Tibial artery (tissue), 4 donors: ENCODE measurements around the gene C1orf226.

Experiments used
- DNase-seq, 2 donors: peaks; one replicate each; pipeline ENCODE4 v3.0.0-alpha.2; 2019
- H3K27ac ChIP-seq, 2 donors: fragments of 200-600 bp; sonication (generic) in 1 of 2; 1 replicate in 1 of 2; 2 replicates in 1 of 2; pipeline ENCODE4 v1.5.1; 2018 to 2019; ENCODE audit warnings: mild to moderate bottlenecking in 1 of 2
- H3K27me3 ChIP-seq, 2 donors: fragments of 200-600 bp; sonication (generic) in 1 of 2; one replicate each; pipeline versions ENCODE4 v1.5.1 to v1.6.0; 2016 to 2019
- H3K36me3 ChIP-seq, 3 donors: fragments of 200-600 bp; sonication (generic) in 2 of 3; one replicate each; pipeline ENCODE4 v1.5.1; 2016 to 2019; ENCODE audit warnings: mild to moderate bottlenecking in 2 of 3
- H3K4me1 ChIP-seq, 4 donors: fragments of 200-600 bp; sonication (generic) in 2 of 4; 1 replicate in 3 of 4; 2 replicates in 1 of 4; pipeline ENCODE4 v1.5.1; 2016 to 2019
- H3K4me3 ChIP-seq, 2 donors: fragments of 200-600 bp; sonication (generic) in 1 of 2; 1 replicate in 1 of 2; 2 replicates in 1 of 2; pipeline ENCODE4 v1.5.1; 2018 to 2019; ENCODE audit warnings: mild to moderate bottlenecking in 2 of 2
- H3K9me3 ChIP-seq, 3 donors: fragments of 200-600 bp; sonication (generic) in 1 of 3; one replicate each; pipeline ENCODE4 v1.5.1; 2016 to 2019
- intact Hi-C: fragments of 100-400 bp; cut with DNase I; formaldehyde crosslinking; loops from one replicate; pipeline ENCODE4 v1.15.0; 2023; ENCODE audit warnings: low total_unique reads
- TF ChIP-seq, protein P1 (sequence below), 2 experiments: fragments of 200-600 bp in 1 of 2; fragments of 450-650 bp in 1 of 2; IDR thresholded peaks; one replicate each; pipeline ENCODE4 v1.5.1; 2017 to 2019; ENCODE audit warnings: antibody characterized with exemption in 2 of 2, mild to moderate bottlenecking in 1 of 2, moderate library complexity in 1 of 2

C1orf226 gene

DNA sequence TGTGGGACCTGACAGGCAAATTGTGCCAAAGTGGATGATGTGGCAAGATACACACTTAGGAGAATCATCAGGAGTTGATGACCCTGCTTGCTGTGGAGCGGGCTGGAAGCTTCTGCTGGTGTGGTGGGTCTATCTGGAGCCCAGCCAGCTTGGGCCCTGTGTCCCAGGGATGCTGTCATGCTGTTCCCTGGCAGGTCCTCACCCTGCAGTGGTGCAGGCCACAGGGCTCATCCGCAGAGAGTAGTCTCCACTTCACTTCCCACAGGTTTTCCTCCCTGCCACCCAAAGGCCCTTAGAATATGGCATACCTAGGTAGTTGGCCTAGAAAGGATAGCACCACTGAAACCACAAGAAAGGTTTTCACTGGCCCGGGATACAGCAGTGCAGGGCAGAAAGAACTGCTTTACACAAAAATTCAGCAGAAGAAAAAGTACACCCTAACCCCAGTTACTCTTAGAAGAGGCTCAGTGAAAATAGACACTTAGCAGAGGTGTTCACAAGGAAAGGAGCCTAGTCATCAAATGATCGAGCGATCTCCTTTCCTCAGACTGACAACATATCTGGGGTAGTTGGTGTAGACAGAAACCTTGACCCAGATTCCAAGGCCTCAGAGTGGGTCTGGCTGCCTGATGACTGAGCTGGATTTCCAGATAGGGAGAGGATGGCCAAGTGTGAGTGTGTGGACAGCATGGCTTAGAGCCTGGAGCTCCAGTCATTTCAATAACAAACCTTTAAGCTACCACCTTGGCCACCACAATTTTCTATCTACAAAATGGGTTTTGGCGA is 1.3 kb upstream of the C1orf226 start:
- Histone ChIP-seq H3K9me3 (no peaks in the 10 kb centered on the region), H3K27ac (no peak overlapping the region), H3K4me1 (no peaks in the 10 kb centered on the region), H3K4me3 (no peak overlapping the region), H3K36me3 (peaks cover 0 to 35% (median 0%) of the 10 kb centered on the region in 3 donors), H3K27me3 (no peaks in the 10 kb centered on the region)
- peak in 1 of 2 donors; percentile 55 for DNase-seq
- TF ChIP-seq, protein P1, sequence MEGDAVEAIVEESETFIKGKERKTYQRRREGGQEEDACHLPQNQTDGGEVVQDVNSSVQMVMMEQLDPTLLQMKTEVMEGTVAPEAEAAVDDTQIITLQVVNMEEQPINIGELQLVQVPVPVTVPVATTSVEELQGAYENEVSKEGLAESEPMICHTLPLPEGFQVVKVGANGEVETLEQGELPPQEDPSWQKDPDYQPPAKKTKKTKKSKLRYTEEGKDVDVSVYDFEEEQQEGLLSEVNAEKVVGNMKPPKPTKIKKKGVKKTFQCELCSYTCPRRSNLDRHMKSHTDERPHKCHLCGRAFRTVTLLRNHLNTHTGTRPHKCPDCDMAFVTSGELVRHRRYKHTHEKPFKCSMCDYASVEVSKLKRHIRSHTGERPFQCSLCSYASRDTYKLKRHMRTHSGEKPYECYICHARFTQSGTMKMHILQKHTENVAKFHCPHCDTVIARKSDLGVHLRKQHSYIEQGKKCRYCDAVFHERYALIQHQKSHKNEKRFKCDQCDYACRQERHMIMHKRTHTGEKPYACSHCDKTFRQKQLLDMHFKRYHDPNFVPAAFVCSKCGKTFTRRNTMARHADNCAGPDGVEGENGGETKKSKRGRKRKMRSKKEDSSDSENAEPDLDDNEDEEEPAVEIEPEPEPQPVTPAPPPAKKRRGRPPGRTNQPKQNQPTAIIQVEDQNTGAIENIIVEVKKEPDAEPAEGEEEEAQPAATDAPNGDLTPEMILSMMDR (IDR thresholded peaks at IDR 0.05) = no peak
- intact Hi-C loops = no loop called here

- Histone ChIP-seq H3K36me3 (peaks cover 0 to 43% (median 0%) of the 10 kb centered on the region in 3 donors), H3K9me3 (no peaks in the 10 kb centered on the region), H3K27ac (no peak overlapping the region), H3K27me3 (no peaks in the 10 kb centered on the region), H3K4me1 (no peaks in the 10 kb centered on the region), H3K4me3 (no peak overlapping the region)
- intact Hi-C loops = no loop called here
- TF ChIP-seq, protein P1 (IDR thresholded peaks at IDR 0.05) = no peak
- peak in 1 of 2 donors; percentile 38 for DNase-seq
Observed at GRCh38 chr1:162381941-162382750, 618 bp downstream of the C1orf226 start.

GRCh38 chr1:162383091-162383490 is 1.6 kb downstream of the C1orf226 start:
- H3K4me1 ChIP-seq = no peaks in the 10 kb centered on the region
- intact Hi-C loops = no loop called here
- H3K36me3 ChIP-seq = peaks cover 0 to 43% (median 0%) of the 10 kb centered on the region in 3 donors
- DNase-seq = peak in 1 of 2 donors; percentile 21
- H3K9me3 ChIP-seq = no peaks in the 10 kb centered on the region
- H3K27me3 ChIP-seq = no peaks in the 10 kb centered on the region
- H3K4me3 ChIP-seq = no peak overlapping the region
- TF ChIP-seq, protein P1 (IDR thresholded peaks at IDR 0.05) = no peak
- H3K27ac ChIP-seq = no peak overlapping the region

DNA sequence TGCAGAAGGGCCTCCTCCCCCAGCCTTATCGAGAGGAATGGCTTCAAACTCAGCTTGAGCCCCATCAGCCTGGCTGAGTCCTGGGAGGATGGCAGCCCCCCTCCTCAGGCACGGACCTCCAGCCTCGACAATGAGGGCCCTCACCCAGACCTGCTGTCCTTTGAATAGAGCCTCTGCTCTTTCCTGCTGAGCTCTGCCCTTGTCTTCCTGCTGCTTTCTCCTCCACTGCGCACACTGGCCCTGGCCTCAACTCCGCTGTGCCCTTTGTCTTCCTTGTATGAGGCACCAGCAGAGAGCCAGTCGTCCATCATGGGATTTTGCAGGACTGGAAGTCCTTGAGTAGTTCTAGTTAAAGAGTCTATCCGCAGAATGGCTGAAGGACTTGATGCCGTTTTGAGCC is 2.0 kb downstream of the C1orf226 start:
- H3K4me3 ChIP-seq = no peak overlapping the region
- no peaks in the 10 kb centered on the region for H3K9me3 ChIP-seq
- peak in 1 of 2 donors; percentile 42 for DNase-seq
- H3K4me1 ChIP-seq = no peaks in the 10 kb centered on the region
- intact Hi-C loops = no loop called here
- peaks cover 0 to 43% (median 0%) of the 10 kb centered on the region in 3 donors for H3K36me3 ChIP-seq
- no peaks in the 10 kb centered on the region for H3K27me3 ChIP-seq
- no peak overlapping the region for H3K27ac ChIP-seq
- TF ChIP-seq, protein P1 (IDR thresholded peaks at IDR 0.05) = no peak

- Histone ChIP-seq H3K4me1 (no peaks in the 10 kb centered on the region), H3K4me3 (no peak overlapping the region), H3K9me3 (no peaks in the 10 kb centered on the region), H3K36me3 (peaks cover 0 to 43% (median 0%) of the 10 kb centered on the region in 3 donors), H3K27ac (no peak overlapping the region), H3K27me3 (no peaks in the 10 kb centered on the region)
- intact Hi-C loops = no loop called here
- TF ChIP-seq, protein P1 (IDR thresholded peaks at IDR 0.05) = no peak
- peak in 1 of 2 donors; percentile 37 for DNase-seq
Observed at GRCh38 chr1:162384116-162384515, 2.6 kb downstream of the C1orf226 start.
